ENCODE measurements around the gene OTULIN. TPM values are rescaled to one million over a fixed set of nuclear protein-coding genes. Genes with fewer than 3 reads are reported as not detected.

Gene OTULIN
- polyA plus RNA-seq, 1 of the 3 experiments (the other 2 are of a cell fraction), result 6.6 TPM

DNA sequence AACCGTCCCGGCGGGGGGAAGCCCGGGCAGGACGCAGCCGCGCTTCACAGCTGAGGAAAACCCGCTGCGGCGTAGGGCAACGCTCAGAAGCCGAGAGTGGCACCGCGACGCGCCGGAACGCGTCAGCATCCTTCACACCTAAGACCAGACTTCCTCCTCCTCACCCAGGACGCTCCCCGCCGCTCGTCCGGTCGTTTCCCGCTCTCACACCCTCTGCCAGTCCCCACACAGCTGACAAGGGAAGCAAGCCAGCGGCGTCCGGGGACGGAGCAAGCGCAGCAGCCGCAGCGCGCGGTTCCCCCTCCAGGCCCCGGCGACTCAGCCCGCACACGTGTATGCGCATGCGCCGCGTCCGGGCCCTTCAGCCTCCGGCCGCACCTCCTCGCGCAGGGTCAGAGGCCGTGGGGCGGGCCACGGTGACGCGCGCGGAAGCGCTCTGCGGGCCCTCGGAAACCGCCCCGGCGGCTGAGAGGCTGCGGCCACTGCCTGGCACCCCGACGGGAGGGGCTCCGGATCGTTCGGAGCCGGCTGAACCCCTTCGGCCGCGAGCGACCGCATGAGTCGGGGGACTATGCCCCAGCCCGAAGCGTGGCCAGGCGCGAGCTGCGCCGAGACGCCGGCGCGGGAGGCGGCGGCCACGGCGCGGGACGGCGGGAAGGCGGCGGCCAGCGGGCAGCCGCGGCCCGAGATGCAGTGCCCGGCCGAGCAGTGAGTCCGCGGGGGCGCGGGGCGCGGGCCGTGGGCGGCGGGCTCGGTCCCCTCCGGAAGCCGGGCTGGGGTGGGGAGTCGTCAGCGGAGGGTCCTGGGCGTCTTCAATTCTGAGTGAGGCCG lies at the start of gene OTULIN (continued):
- TF ChIP-seq, protein P1, sequence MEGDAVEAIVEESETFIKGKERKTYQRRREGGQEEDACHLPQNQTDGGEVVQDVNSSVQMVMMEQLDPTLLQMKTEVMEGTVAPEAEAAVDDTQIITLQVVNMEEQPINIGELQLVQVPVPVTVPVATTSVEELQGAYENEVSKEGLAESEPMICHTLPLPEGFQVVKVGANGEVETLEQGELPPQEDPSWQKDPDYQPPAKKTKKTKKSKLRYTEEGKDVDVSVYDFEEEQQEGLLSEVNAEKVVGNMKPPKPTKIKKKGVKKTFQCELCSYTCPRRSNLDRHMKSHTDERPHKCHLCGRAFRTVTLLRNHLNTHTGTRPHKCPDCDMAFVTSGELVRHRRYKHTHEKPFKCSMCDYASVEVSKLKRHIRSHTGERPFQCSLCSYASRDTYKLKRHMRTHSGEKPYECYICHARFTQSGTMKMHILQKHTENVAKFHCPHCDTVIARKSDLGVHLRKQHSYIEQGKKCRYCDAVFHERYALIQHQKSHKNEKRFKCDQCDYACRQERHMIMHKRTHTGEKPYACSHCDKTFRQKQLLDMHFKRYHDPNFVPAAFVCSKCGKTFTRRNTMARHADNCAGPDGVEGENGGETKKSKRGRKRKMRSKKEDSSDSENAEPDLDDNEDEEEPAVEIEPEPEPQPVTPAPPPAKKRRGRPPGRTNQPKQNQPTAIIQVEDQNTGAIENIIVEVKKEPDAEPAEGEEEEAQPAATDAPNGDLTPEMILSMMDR (IDR thresholded peaks at IDR 0.05), result no peak
- TF ChIP-seq YY1 (IDR thresholded peaks at IDR 0.05; ENCODE audit: low read depth) (0 out of 2 replicates have a peak, but pooled peaks have one; percentile 29), FOSL2 (IDR thresholded peaks at IDR 0.05; ENCODE audit: borderline replicate concordance, low read depth) (no peak), GABPA (IDR thresholded peaks at IDR 0.05; ENCODE audit: low read depth) (peak; percentile 45), SIN3A (IDR thresholded peaks at IDR 0.05; ENCODE audit: borderline replicate concordance, low read depth, low read length) (peak; percentile 82), EP300 (IDR thresholded peaks at IDR 0.05; ENCODE audit: borderline replicate concordance in 1 of 2, low read depth in 1 of 2, low read length in 1 of 2) (no peak), TEAD4 (IDR thresholded peaks at IDR 0.05; ENCODE audit: borderline replicate concordance, insufficient read depth) (0 out of 2 replicates have a peak, but pooled peaks have one; percentile 7), RFX5 (IDR thresholded peaks at IDR 0.05; ENCODE audit: low read length) (no peak), ELF1 (IDR thresholded peaks at IDR 0.05) (peak; percentile 88), CHD2 (IDR thresholded peaks at IDR 0.05; ENCODE audit: low read length, partially characterized antibody) (peak; percentile 63), MEF2A (IDR thresholded peaks at IDR 0.05; ENCODE audit: borderline replicate concordance, low read depth) (no peak), TAF1 (IDR thresholded peaks at IDR 0.05; ENCODE audit: borderline replicate concordance, low read depth, low read length) (peak; percentile 65; the same call in 1 of the 2 replicates)
- TF ChIP-seq, protein P2, sequence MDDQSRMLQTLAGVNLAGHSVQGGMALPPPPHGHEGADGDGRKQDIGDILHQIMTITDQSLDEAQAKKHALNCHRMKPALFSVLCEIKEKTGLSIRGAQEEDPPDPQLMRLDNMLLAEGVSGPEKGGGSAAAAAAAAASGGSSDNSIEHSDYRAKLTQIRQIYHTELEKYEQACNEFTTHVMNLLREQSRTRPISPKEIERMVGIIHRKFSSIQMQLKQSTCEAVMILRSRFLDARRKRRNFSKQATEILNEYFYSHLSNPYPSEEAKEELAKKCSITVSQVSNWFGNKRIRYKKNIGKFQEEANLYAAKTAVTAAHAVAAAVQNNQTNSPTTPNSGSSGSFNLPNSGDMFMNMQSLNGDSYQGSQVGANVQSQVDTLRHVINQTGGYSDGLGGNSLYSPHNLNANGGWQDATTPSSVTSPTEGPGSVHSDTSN (IDR thresholded peaks at IDR 0.05), result 0 out of 2 replicates have a peak, but pooled peaks have one; percentile 38

DNA sequence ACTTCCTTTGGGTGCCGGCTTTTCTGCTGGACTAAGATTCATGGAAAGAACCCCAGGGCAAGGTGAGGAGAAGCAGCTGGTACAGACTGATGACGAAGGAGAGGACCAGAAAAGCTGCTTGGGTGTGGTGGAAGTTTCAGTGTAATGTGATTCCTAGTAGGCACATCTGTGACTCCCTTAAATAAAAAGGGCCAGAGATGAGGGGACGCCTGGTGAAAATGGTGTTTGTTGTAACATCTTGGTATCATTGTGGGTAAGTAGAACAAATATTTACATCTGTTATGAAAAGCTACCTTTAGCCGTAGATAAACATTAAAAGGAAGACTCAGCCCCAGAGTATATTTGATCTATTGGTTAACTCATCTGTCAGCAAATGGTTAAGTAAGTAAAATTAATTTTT lies 49.2 kb upstream of the OTULIN start:
- Histone ChIP-seq H4K20me1 (ENCODE audit: insufficient read depth) (no peaks in the 10 kb centered on the region), H3K27me3 (ENCODE audit: insufficient read depth) (no peaks in the 10 kb centered on the region), H3F3A (replicated peaks; ENCODE audit: insufficient read depth) (no peaks in the 10 kb centered on the region), H3K9me2 (no peaks in the 10 kb centered on the region), H3K27ac (ENCODE audit: low read depth in 2 of 2, low read length in 1 of 2) (no peak overlapping the region), H3K79me2 (ENCODE audit: insufficient read depth) (no peaks in the 10 kb centered on the region), H3K4me1 (ENCODE audit: control insufficient read depth in 1 of 2, insufficient read depth in 2 of 2, low read depth in 1 of 2, low read length in 1 of 2) (peaks cover 0 to 4% of the 10 kb centered on the region in 2 experiments; a peak in 1 of 4 replicates), H3K4me3 (ENCODE audit: low read depth in 2 of 2, low read length in 1 of 2) (no peak overlapping the region), H2AFZ (ENCODE audit: low read depth) (no peak overlapping the region), H3K9me3 (no peaks in the 10 kb centered on the region), H3K4me2 (no peak overlapping the region), H3K9ac (no peak overlapping the region), H3K36me3 (replicated peaks in 1 of 2; ENCODE audit: control insufficient read depth in 1 of 2, insufficient read depth in 2 of 2, low read length in 1 of 2) (peaks cover 0 to 2% of the 10 kb centered on the region in 2 experiments)
- TF ChIP-seq FOSL2 (IDR thresholded peaks at IDR 0.05; ENCODE audit: borderline replicate concordance, low read depth) (no peak), MEF2A (IDR thresholded peaks at IDR 0.05; ENCODE audit: borderline replicate concordance, low read depth) (no peak), TCF12 (IDR thresholded peaks at IDR 0.05) (no peak), TAF1 (IDR thresholded peaks at IDR 0.05; ENCODE audit: borderline replicate concordance, low read depth, low read length) (no peak), EZH2phosphoT487 (IDR thresholded peaks at IDR 0.05; ENCODE audit: borderline replicate concordance, low read depth) (no peak)
- TF ChIP-seq, protein P3, sequence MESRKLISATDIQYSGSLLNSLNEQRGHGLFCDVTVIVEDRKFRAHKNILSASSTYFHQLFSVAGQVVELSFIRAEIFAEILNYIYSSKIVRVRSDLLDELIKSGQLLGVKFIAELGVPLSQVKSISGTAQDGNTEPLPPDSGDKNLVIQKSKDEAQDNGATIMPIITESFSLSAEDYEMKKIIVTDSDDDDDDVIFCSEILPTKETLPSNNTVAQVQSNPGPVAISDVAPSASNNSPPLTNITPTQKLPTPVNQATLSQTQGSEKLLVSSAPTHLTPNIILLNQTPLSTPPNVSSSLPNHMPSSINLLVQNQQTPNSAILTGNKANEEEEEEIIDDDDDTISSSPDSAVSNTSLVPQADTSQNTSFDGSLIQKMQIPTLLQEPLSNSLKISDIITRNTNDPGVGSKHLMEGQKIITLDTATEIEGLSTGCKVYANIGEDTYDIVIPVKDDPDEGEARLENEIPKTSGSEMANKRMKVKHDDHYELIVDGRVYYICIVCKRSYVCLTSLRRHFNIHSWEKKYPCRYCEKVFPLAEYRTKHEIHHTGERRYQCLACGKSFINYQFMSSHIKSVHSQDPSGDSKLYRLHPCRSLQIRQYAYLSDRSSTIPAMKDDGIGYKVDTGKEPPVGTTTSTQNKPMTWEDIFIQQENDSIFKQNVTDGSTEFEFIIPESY (IDR thresholded peaks at IDR 0.05; ENCODE audit: borderline replicate concordance, low read depth), result no peak
- ChIA-PET CTCF (interaction anchor here (1.8 kb wide), 1 partner anchor 33 kb away, joined by 6 read pairs; no protein-coding TSS in a partner anchor), POLR2A (no interaction called here)
- 57% methylated on average over 4 of the region's 4 CpGs for whole genome bisulfite sequencing (ENCODE audit: low lambda C conversion rate)
- no peak for DNase-seq

Data from SK-N-SH (cell line).